NCI-H1417 (cell line): Measurements from ENCODE around the gene RBM20.

ENCODE experiments used
- DNase-seq, 3 experiments: peaks; one replicate each; lab custom pipeline; 2025; lab: John Stamatoyannopoulos, UW

The RBM20 gene

GRCh38 chr10:110834629-110835301, 190.6 kb downstream of the RBM20 start:
- peak in 1 of 3 experiments; percentile 10 for DNase-seq

- no peak for DNase-seq
Measured at GRCh38 chr10:110835841-110836240, 191.7 kb downstream of the RBM20 start.

DNA sequence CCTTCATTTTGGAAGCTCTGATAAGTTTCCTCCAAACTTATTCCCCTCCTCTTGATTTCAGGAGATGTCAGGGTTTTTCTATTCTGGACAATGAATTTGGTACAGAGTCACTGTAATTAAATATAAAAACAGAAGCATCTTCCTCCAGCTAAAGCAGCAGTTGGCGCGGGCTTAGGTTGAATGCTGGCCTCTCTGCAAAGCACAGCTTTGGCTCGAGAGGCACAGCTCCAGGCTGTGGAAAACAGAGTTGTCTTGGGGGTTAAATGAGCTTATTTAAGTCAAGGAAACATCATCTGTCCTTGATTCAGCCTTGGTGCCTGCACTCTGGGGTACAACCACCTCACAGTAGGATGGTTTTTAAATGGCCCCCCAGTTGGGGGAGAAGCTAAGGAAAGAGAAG, 192.6 kb downstream of the RBM20 start:
- no peak for DNase-seq

DNA sequence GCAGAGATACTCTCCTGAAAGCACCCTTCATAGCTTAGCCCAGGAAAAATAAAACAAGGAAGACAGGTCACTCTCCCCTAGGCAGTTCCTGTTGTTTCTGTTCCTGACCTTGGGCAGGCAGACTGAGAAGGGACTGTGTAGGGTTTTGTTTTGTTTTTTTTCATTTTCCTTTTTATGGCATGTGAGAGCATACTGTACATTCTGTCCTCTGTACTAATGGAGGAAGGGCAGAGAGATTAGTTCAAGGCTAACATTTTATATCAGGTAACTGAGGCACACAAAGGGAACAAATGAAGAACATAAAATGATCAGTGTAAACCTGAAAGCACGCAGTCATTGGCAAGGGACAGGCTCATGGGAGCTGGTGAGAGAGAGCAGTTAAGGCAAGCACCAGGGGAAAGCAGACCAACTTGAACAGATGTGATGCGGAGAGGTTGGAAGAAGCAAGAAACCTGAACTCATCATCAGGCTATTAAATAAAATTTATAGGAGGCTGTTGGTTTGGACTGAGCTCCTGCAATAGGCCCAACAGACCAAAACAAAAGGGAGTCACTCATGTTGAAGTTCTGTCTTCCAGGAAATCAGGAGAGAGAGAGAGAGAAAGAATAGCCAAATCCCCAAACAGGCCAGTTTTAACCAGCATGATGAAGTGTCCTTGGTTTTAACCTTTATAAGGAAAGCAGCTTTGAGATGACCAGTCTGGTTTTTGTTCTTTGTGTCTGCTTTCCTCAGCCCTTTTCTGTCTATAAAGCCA, 193.5 kb downstream of the RBM20 start:
- no peak for DNase-seq

GRCh38 chr10:110840225-110840922, 196.2 kb downstream of the RBM20 start:
- DNase-seq: no peak

- no peak for DNase-seq
Measured at GRCh38 chr10:110840923-110841428, 196.8 kb downstream of the RBM20 start.

GRCh38 chr10:110841767-110842267, 197.7 kb downstream of the RBM20 start:
- no peak for DNase-seq

DNA sequence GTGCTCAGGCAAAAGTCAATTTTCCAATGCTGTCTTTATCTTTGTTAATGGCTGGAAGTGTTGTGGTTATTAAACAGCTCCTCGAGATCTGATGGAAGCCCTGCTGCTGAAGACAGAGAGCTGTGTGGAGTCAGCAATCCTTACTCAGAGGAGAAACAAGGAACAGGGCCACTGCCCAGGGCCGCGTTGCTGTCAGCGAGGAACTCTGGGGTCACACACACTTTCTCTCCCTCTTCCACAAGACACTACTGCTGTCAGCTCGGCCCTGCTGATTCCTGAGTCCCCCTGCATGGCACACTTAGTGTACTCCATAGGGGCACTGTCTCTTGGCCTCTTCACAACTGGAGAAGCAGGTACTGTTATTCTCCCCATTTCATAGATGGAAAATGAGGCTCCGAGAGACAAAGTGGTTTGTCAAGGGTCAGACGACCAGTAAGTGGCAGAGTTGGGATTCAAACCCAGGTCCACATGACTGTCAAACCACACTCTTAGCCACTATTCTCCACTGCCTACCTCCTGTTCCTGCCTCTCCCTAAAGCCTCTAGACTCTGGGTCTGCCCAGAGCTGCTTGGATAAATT, 198.3 kb downstream of the RBM20 start:
- no peak for DNase-seq

- no peak for DNase-seq
Measured at GRCh38 chr10:110843031-110843430, 198.9 kb downstream of the RBM20 start.

- DNase-seq: no peak
Measured at GRCh38 chr10:110843796-110844616, 199.9 kb downstream of the RBM20 start.

GRCh38 chr10:110844617-110844881, 200.4 kb downstream of the RBM20 start:
- no peak for DNase-seq

DNA sequence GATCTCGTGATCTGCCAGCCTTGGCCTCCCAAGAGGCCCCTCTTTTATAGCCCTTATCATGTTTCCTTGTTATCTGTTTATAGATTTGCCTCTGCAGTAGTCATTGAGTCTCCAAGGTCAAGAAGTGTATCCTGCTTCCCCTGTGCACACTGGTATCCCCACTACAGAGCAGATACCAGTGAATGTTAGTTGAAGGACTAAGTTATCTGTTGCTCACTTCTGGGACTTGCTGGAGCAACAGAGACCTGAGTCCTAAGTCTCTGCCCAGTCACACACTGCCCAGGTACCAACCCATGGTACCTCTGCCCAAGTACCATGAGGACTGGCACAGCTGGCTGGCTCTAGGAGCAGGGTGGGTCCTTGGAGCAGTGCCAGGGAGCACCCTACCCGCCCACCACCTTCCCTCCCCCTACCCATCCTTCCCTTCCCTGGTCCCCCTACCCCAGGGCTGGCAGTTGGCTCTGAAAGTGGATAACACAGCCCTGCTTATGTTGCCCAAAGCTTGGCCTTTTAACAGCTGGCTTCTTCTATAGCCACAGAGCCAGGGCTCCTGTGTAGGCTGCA, 201.1 kb downstream of the RBM20 start:
- DNase-seq: no peak

- DNase-seq: peak in 1 of 3 experiments; percentile 1
Measured at GRCh38 chr10:110845756-110846620, 201.9 kb downstream of the RBM20 start.

DNA sequence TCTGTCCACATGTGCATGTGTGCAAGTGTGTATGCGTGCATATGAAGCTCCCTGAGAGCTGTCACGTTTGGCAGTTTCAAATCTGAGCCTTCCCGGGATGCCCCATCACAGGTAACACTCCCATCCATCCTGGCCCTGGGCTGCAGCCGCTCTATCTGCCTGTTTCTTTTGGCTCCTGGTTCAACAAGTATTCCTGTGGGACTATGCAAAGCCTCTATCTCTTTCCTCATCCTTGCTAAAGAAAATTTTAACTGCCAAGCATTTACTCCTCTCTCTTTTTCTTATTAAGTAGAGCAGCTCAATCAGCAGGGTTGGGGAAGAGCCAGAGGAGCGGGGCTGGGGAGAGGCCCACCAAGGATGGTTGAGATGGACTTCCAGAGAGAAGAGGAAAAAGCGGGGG, 203.2 kb downstream of the RBM20 start:
- DNase-seq: no peak

DNA sequence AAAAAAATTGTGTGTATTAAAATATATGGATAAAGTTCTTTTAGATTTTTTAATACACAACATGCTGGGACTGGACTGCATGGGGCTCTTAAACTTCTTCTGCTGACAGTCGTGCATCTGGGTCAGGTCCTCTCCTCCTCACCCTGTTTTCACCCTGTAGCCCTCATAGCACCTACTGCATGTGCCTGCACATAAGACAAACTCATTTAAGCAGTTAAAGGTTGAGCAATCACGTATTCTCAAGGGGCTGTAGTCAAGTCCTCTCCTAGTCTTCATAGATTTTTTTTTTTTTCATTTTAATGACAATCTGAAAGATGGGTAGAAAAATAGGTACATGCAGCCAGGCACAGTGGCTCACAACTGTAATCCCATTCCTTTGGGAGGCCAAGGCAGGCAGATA, 204.0 kb downstream of the RBM20 start:
- DNase-seq: no peak

DNA sequence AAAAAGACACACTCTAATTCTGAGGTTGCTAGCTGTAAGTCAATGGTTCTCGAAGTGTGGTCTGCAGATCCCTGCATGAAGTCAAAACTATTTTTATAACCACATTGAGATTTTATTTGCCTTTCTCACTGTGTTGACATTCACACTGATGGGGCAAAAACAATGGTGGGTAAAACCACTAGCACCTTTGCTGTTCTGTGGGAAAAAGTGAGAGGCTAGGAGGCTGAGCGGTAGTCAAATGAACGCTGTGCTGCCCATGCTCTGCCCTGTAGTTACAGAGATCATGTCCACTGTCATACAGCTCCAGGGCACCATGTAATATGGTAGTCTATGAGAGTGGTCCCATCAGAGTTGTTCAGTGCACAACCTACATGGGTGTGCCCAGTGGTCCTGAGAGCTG, 206.0 kb downstream of the RBM20 start:
- no peak for DNase-seq

DNA sequence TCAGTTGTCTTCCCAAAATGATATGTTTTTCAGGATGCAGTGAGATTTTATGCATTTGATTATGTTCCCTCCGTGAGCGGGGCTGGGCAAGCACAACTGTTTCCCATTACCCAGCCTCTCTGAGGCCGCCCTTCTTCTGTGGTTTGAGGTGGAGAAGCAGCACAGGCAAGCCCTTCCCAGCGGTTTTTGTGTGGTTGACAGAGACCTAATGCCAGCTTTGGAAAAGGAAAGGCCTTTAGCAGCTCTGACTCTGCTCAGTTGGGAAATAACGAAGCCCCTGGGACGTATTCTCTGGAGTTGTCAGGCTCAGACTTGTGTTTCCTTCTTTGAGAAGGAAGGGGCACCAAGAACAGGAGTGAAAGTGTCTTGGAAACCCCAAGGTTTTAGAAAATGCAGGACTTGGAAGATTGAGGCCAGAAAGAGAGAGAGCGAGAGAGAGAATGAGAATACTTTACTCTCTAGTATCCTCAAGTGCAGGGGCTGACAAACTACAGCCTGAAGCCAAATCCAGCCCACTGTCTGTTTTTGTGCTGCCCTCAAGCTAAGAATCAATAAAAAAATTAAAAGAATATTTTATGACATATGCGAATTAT, 207.0 kb downstream of the RBM20 start:
- peak in 1 of 3 experiments; percentile 4 for DNase-seq

- no peak for DNase-seq
Measured at GRCh38 chr10:110852255-110852896, 208.2 kb downstream of the RBM20 start.

DNA sequence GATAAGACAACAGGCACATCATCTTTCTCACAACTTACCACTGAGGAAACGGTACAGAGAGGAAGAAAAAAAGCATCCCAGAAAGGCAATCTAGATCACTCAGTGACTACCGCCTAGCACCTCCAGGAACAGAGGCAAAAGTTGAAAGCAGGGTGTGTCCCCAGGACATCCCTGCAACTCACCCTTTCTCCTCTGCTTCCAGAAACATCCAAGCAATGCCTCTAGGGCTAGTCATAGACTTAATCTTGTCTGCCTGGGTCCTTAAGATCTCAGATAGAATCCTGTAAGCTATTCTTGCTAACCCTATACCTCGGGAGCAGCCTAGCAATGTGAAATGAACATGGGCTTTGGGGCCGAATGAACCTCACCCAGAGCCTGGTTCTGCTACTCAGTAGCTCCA, 208.8 kb downstream of the RBM20 start:
- DNase-seq: no peak
